A549 (cell line): Measurements from ENCODE around the gene RXRA.

Source experiments
- BHLHE40 ChIP-seq: IDR thresholded peaks from 2 replicates; pipeline ENCODE4 v1.6.1; 2012; ENCODE audit warnings: low read depth, low read length, inconsistent platforms
- CHD2 ChIP-seq: fragments of 150-350 bp; IDR thresholded peaks from 2 replicates; pipeline ENCODE4 v1.6.1; 2014; ENCODE audit warnings: low read length; ENCODE audit not compliant: partially characterized antibody
- ESRRA ChIP-seq: fragments of 150-350 bp; IDR thresholded peaks from 2 replicates; pipeline ENCODE4 v1.6.1; 2014; ENCODE audit warnings: mild to moderate bottlenecking, low read length, borderline replicate concordance
- KDM5A ChIP-seq: fragments of 200-600 bp; sonication (generic); IDR thresholded peaks from 2 replicates; pipeline ENCODE4 v1.6.1; 2016; ENCODE audit warnings: antibody characterized with exemption, mild to moderate bottlenecking
- POLR2A ChIP-seq: IDR thresholded peaks from 2 replicates; pipeline ENCODE4 v1.6.1; 2012; ENCODE audit warnings: mild to moderate bottlenecking, low read length
- RAD21 ChIP-seq, 2 experiments: fragments of >200 bp in 1 of 2; sonication (Bioruptor Twin) in 1 of 2; formaldehyde crosslinking in 1 of 2; IDR thresholded peaks in 1 of 2; conservative IDR thresholded peaks in 1 of 2; 2 replicates in 1 of 2; 3 replicates in 1 of 2; pipeline ENCODE4 v1.6.1; 2012 to 2018; ENCODE audit warnings: inconsistent platforms in 1 of 2
- ZSCAN20 ChIP-seq: fragments of 250-450 bp; sonication (Bioruptor Pico); IDR thresholded peaks from 2 replicates; pipeline ENCODE4 v1.8.0; 2022; ENCODE audit warnings: mild to moderate bottlenecking, moderate library complexity
- TF ChIP-seq, protein P1 (sequence below): fragments of >200 bp; sonication (Bioruptor Twin); formaldehyde crosslinking; IDR thresholded peaks from 3 replicates; pipeline ENCODE4 v1.5.1; 2016
- TF ChIP-seq, protein P2 (sequence below): fragments of 200-600 bp; sonication (generic); IDR thresholded peaks from 2 replicates; pipeline ENCODE4 v1.6.1; 2016; ENCODE audit warnings: antibody characterized with exemption, mild to moderate bottlenecking, moderate library complexity

DNA sequence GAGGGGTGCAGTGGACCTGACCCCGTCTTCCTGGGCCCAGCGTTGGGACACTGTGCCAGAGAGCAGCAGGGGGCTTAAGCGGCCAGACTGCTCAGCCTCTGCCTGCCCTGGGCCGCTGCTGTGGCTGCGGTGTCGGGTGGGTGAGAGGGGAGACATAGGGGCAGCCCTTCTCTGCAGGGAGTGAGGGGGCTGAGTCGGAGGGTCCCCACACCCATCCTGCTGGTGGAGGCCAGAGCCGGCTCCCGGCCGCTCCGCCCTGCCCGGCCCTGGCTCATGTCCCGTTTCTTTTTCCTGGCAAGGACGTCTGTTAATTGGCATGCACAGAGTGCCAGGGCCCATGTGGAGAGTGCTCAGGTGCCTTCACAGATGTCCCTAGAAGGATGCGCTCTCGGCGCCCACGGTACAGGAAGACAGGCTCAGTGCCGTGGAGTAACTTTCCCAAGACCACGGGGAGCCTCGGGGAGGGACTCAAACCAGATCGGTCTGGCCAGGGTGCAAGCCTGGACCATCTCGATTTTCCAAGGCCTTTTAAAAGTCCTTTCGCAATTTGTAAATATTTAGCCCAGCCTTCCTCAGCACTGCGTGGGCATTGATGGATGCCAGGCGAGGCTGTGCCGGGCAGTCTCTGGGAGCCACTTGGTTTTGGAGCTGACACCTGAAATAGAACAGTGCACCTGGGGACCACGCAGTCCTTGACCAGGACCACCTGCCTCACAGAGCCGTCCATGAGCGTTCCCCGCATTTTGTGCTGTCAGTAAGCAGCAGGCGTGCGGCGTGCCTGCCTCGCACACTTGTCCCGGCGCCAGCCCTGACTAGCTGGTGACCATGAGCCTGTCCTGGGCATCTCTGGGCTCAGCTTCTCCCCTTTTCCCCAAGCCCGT is 60.9 kb downstream of the RXRA start:
- TF ChIP-seq, protein P1, sequence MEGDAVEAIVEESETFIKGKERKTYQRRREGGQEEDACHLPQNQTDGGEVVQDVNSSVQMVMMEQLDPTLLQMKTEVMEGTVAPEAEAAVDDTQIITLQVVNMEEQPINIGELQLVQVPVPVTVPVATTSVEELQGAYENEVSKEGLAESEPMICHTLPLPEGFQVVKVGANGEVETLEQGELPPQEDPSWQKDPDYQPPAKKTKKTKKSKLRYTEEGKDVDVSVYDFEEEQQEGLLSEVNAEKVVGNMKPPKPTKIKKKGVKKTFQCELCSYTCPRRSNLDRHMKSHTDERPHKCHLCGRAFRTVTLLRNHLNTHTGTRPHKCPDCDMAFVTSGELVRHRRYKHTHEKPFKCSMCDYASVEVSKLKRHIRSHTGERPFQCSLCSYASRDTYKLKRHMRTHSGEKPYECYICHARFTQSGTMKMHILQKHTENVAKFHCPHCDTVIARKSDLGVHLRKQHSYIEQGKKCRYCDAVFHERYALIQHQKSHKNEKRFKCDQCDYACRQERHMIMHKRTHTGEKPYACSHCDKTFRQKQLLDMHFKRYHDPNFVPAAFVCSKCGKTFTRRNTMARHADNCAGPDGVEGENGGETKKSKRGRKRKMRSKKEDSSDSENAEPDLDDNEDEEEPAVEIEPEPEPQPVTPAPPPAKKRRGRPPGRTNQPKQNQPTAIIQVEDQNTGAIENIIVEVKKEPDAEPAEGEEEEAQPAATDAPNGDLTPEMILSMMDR = no peak
- no peak for TF ChIP-seq RAD21 (conservative IDR thresholded peaks at IDR 0.05 in 1 of 2, IDR thresholded peaks at IDR 0.05 in 1 of 2)
- TF ChIP-seq, protein P2, sequence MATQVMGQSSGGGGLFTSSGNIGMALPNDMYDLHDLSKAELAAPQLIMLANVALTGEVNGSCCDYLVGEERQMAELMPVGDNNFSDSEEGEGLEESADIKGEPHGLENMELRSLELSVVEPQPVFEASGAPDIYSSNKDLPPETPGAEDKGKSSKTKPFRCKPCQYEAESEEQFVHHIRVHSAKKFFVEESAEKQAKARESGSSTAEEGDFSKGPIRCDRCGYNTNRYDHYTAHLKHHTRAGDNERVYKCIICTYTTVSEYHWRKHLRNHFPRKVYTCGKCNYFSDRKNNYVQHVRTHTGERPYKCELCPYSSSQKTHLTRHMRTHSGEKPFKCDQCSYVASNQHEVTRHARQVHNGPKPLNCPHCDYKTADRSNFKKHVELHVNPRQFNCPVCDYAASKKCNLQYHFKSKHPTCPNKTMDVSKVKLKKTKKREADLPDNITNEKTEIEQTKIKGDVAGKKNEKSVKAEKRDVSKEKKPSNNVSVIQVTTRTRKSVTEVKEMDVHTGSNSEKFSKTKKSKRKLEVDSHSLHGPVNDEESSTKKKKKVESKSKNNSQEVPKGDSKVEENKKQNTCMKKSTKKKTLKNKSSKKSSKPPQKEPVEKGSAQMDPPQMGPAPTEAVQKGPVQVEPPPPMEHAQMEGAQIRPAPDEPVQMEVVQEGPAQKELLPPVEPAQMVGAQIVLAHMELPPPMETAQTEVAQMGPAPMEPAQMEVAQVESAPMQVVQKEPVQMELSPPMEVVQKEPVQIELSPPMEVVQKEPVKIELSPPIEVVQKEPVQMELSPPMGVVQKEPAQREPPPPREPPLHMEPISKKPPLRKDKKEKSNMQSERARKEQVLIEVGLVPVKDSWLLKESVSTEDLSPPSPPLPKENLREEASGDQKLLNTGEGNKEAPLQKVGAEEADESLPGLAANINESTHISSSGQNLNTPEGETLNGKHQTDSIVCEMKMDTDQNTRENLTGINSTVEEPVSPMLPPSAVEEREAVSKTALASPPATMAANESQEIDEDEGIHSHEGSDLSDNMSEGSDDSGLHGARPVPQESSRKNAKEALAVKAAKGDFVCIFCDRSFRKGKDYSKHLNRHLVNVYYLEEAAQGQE = no peak
- no peak for TF ChIP-seq ESRRA
- no peak for TF ChIP-seq ZSCAN20 (CRISPR knock-in tag)
- TF ChIP-seq KDM5A = no peak
- no peak for TF ChIP-seq CHD2
- no peak for TF ChIP-seq POLR2A
- no peak for TF ChIP-seq BHLHE40
